ENCODE measurements around the gene TEKTIP1.

DNA sequence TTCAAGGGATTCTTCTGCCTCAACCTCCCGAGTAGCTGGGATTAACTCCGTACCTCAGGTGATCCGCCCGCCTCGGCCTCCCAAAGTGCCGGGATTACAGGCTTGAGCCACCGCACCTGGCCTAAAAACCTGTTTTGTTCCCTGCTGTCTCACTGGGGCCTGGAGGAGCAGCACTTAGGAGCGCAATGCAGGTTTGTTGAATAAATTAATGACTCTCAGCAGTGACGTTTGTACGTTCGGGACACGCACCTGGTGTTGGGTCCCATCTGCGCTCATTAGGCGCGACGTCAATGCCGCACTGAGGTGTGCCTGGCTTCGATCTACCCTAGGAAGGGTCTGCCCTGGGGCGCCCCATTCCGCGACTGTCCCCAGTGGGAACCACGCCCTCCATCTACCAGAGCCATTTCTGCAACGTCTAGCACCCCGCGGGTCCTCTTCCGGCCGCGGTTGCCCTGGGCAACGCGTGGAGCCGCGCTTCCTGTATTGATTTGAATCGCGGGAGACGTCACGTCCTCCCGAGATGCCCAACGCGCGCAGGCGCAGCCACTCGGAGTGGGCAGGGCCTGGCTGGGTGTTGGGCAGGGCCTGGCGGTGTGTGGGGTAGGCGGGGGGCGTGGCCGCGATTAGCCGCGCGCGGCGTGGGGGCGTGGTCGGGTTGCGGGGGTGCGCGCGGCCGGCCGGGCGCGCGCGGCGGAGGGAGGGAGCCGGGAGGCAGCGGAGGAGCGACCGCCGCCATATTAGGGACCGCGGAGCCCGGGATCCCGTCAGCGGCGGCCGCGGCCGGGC is 33.2 kb upstream of the TEKTIP1 start, which contains the start of gene FZR1:
- TF ChIP-seq, protein P1, sequence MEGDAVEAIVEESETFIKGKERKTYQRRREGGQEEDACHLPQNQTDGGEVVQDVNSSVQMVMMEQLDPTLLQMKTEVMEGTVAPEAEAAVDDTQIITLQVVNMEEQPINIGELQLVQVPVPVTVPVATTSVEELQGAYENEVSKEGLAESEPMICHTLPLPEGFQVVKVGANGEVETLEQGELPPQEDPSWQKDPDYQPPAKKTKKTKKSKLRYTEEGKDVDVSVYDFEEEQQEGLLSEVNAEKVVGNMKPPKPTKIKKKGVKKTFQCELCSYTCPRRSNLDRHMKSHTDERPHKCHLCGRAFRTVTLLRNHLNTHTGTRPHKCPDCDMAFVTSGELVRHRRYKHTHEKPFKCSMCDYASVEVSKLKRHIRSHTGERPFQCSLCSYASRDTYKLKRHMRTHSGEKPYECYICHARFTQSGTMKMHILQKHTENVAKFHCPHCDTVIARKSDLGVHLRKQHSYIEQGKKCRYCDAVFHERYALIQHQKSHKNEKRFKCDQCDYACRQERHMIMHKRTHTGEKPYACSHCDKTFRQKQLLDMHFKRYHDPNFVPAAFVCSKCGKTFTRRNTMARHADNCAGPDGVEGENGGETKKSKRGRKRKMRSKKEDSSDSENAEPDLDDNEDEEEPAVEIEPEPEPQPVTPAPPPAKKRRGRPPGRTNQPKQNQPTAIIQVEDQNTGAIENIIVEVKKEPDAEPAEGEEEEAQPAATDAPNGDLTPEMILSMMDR (IDR thresholded peaks at IDR 0.05; ENCODE audit: poor library complexity, severe bottlenecking) = peak; percentile 54
- TF ChIP-seq EP300 (conservative IDR thresholded peaks at IDR 0.05; ENCODE audit: poor library complexity, severe bottlenecking) = peak; percentile 85

Data from neural cell (in vitro differentiated cells).